CD4-positive, alpha-beta T cell (primary cell): Measurements from ENCODE around the gene SETBP1. TPM values are rescaled to one million over a fixed set of nuclear protein-coding genes. Genes with fewer than 3 reads are reported as not detected.

ENCODE experiments used
- ATAC-seq: fragments of 200-7000 bp; cut with Tn5 transposase; one replicate; pipeline ENCODE4 v1.10.0; 2022; ENCODE audit warnings: mild to moderate bottlenecking; ENCODE audit not compliant: poor library complexity
- CTCF ChIA-PET: fragments of 350-600 bp; sonication (Branson Sonifier 250); formaldehyde crosslinking; loops from one replicate; lab custom pipeline; 2021; ENCODE audit warnings: antibody characterized with exemption, inconsistent platforms; lab: Charles Lee
- POLR2A ChIA-PET: fragments of 350-600 bp; sonication (Branson Sonifier 250); formaldehyde crosslinking; loops from one replicate; lab custom pipeline; 2021; ENCODE audit warnings: antibody characterized with exemption, inconsistent platforms; lab: Charles Lee
- DNase-seq, 14 experiments: peaks; one replicate each; pipeline ENCODE4 v3.0.0-alpha.2; 2013 to 2020; ENCODE audit warnings: mixed read lengths in 2 of 14
- H3K27ac ChIP-seq, 2 donors: one replicate each; pipeline versions ENCODE4 v1.5.1 to v1.7.0; 2013; ENCODE audit warnings: low read length in 2 of 2, low read depth in 1 of 2, mild to moderate bottlenecking in 1 of 2
- H3K27me3 ChIP-seq, 2 experiments: 1 replicate in 1 of 2; 2 replicates in 1 of 2; pipeline versions ENCODE4 v1.6.1 to v1.7.0; 2013; ENCODE audit warnings: low read length in 2 of 2, control low read depth in 1 of 2, mild to moderate bottlenecking in 1 of 2, moderate library complexity in 1 of 2; ENCODE audit not compliant: insufficient read depth in 2 of 2, control insufficient read depth in 1 of 2
- H3K36me3 ChIP-seq: one replicate; pipeline ENCODE4 v1.6.1; 2013; ENCODE audit warnings: low read length, control low read depth; ENCODE audit not compliant: insufficient read depth
- H3K4me1 ChIP-seq: one replicate; pipeline ENCODE4 v1.6.1; 2013; ENCODE audit warnings: low read length, control low read depth; ENCODE audit not compliant: insufficient read depth
- H3K4me3 ChIP-seq: one replicate; pipeline ENCODE4 v1.5.1; 2013; ENCODE audit warnings: mild to moderate bottlenecking, low read length, moderate library complexity
- H3K9me3 ChIP-seq, 2 experiments: 1 replicate in 1 of 2; 2 replicates in 1 of 2; pipeline versions ENCODE4 v1.6.1 to v1.7.0; 2013; ENCODE audit warnings: low read length in 2 of 2, mild to moderate bottlenecking in 2 of 2, control low read depth in 1 of 2, moderate library complexity in 1 of 2; ENCODE audit not compliant: control insufficient read depth in 1 of 2, insufficient read depth in 1 of 2
- H3K27ac Mint-ChIP-seq: one replicate; pipeline ENCODE4 v1.8.0; 2020; ENCODE audit warnings: mixed read lengths
- H3K27me3 Mint-ChIP-seq: one replicate; pipeline ENCODE4 v1.8.0; 2021; ENCODE audit warnings: mixed read lengths
- H3K36me3 Mint-ChIP-seq: one replicate; pipeline ENCODE4 v1.8.0; 2021; ENCODE audit warnings: low read depth, mixed read lengths
- H3K4me1 Mint-ChIP-seq: one replicate; pipeline ENCODE4 v1.8.0; 2021; ENCODE audit warnings: low read depth, mixed read lengths
- H3K4me3 Mint-ChIP-seq: one replicate; pipeline ENCODE4 v1.8.0; 2020; ENCODE audit warnings: mild to moderate bottlenecking, mixed read lengths
- H3K9me3 Mint-ChIP-seq: one replicate; pipeline ENCODE4 v1.8.0; 2020; ENCODE audit warnings: mixed read lengths
- CTCF ChIP-seq: fragments of 200-600 bp; IDR thresholded peaks from one replicate; pipeline ENCODE4 v1.8.0; 2022; ENCODE audit warnings: antibody characterized with exemption, mild to moderate bottlenecking
- intact Hi-C, 2 experiments: fragments of 100-400 bp; cut with DNase I in 1 of 2; cut with micrococcal nuclease in 1 of 2; formaldehyde crosslinking; loops; one replicate each; pipeline versions ENCODE4 v1.15.1 to v1.9.0; 2023 to 2025; cut with DNase I, micrococcal nuclease
- total RNA-seq, 174 experiments: library from RNA in 2 of 174; stranded (reverse) in 2 of 174; gene quantifications; one replicate each; pipeline ENCODE4 v1.2.3 and lab custom pipeline; 2021 to 2026

Gene SETBP1
- total RNA-seq, 2 experiments from 2014 or later: 0.25 to 0.41 TPM

DNA sequence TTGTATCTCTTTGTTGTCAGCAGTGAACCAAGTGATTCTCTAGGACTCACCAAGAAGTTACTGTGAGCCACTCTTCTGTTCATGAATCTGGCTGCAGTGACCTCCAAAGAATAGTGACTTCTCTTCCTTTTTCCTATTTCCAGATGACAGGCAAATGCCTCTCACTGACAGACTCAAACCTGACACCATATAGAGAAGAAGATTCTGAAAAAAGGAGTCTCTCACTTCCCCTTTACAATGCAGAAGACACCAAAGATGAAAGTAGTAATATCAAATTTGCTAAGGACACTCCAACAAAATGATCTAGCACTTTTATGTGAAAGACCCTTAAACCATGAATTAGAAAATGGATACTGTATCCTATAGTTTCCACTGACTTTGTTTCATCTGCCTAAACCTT is 44.4 kb upstream of the SETBP1 start:
- H3K27me3 Mint-ChIP-seq: no peaks in the 10 kb centered on the region
- H3K9me3 Mint-ChIP-seq: no peaks in the 10 kb centered on the region
- H3K4me1 Mint-ChIP-seq: no peaks in the 10 kb centered on the region
- H3K27me3 ChIP-seq: no peaks in the 10 kb centered on the region
- ChIA-PET POLR2A (no interaction called here), CTCF (no interaction called here)
- TF ChIP-seq CTCF: no peak
- no peaks in the 10 kb centered on the region for H3K36me3 Mint-ChIP-seq
- DNase-seq: no peak
- no peak overlapping the region for H3K27ac Mint-ChIP-seq
- intact Hi-C loops: no loop called here
- no peaks in the 10 kb centered on the region for H3K36me3 ChIP-seq
- H3K9me3 ChIP-seq: no peaks in the 10 kb centered on the region
- no peak overlapping the region for H3K4me3 ChIP-seq
- no peak for ATAC-seq
- H3K27ac ChIP-seq: no peak overlapping the region
- no peaks in the 10 kb centered on the region for H3K4me1 ChIP-seq
- no peak overlapping the region for H3K4me3 Mint-ChIP-seq

DNA sequence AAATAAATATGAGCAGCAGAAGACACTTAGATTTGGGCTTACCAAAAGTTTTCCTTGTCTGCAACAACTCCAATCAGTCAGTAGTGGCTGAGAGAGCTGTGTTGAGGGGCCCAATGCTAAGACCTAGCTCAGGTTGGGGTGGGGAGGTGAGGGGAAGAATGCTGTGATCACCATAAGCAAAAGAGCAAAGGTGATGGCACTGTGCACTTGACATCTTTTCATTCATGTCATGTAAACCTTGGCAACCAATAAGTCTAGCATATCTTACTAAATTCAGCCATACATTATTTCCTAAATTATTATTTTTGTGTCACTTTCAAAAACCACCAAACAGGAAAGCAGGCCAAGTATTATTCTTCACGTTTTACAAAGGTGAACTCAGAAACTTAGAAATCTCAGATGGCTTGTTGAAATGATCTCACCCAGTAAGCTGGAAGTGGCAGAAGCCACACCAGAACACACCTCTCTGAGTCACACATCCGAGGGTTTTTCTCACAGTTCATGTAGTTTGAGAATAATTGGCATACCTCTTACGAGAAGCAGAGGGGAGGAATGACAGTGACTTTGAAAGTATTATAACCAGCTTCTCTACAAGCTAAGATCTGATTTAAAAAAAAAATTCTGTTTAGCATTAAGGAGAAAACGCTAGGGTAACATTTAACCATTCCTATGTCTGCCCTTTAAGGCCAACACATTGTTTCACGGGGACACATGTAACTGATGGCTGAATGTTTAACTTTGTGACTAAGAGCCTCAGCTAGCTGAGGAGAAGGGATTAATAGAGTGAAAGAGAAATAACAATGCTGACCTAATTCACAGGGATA is 43.3 kb upstream of the SETBP1 start:
- Histone ChIP-seq H3K4me1 (no peaks in the 10 kb centered on the region), H3K27ac (no peak overlapping the region), H3K27me3 (no peaks in the 10 kb centered on the region), H3K9me3 (no peaks in the 10 kb centered on the region), H3K4me3 (no peak overlapping the region), H3K36me3 (no peaks in the 10 kb centered on the region)
- Mint-ChIP-seq H3K36me3 (no peaks in the 10 kb centered on the region), H3K9me3 (no peaks in the 10 kb centered on the region), H3K4me3 (no peak overlapping the region), H3K4me1 (no peaks in the 10 kb centered on the region), H3K27me3 (no peaks in the 10 kb centered on the region), H3K27ac (no peak overlapping the region)
- no peak for TF ChIP-seq CTCF
- DNase-seq (peak in 1 of 14 experiments; percentile 34), ATAC-seq (no peak)
- ChIA-PET CTCF (no interaction called here), POLR2A (no interaction called here)
- intact Hi-C loops: no loop called here

DNA sequence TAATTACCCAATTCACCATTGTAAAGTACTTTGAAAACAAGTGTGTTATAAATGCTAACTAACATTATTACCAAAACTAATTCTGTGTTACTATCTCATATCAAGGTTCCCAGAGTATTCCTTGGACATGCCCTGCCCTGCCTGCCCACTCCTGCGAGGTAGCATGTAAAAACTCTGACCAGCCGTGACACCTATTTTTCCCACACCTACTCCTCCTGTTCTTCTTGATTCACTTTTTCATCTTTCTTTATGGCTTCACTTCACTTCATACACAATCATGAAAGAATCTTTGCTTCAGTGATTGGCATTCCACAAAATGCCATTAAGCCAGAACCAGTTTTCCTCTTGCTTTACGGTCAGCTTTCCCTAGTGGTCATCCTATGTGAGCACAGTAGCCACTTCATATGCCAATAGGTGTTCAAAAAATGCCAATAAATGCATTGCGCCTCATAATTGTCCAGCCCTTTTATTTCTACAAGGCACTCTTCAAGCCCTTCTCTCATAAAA is 42.6 kb upstream of the SETBP1 start:
- no peak overlapping the region for H3K27ac ChIP-seq
- Mint-ChIP-seq H3K27me3 (no peaks in the 10 kb centered on the region), H3K36me3 (no peaks in the 10 kb centered on the region), H3K27ac (no peak overlapping the region), H3K9me3 (no peaks in the 10 kb centered on the region), H3K4me1 (no peaks in the 10 kb centered on the region), H3K4me3 (no peak overlapping the region)
- H3K36me3 ChIP-seq: no peaks in the 10 kb centered on the region
- TF ChIP-seq CTCF: no peak
- DNase-seq (no peak), ATAC-seq (no peak)
- no peaks in the 10 kb centered on the region for H3K4me1 ChIP-seq
- intact Hi-C loops: no loop called here
- H3K4me3 ChIP-seq: no peak overlapping the region
- no peaks in the 10 kb centered on the region for H3K27me3 ChIP-seq
- POLR2A ChIA-PET: no interaction called here
- no peaks in the 10 kb centered on the region for H3K9me3 ChIP-seq
- CTCF ChIA-PET: no interaction called here
